GM13976 (cell line): ENCODE results near the gene RNF150.

Experiments used
- DNase-seq: peaks from one replicate; pipeline ENCODE4 v3.0.0; 2012; ENCODE audit warnings: low spot score
- in situ Hi-C: fragments of 300-500 bp; cut with MboI; formaldehyde crosslinking; loops from one replicate; pipeline ENCODE4 v1.12.0; 2022; ENCODE audit warnings: low sequenced_read_pairs, mixed read lengths, inconsistent platforms; ENCODE audit not compliant: unreplicated experiment
- TF ChIP-seq, protein P1 (sequence below): IDR thresholded peaks from 2 replicates; pipeline ENCODE4 v1.5.1; 2012; ENCODE audit warnings: borderline replicate concordance, mild to moderate bottlenecking; ENCODE audit not compliant: insufficient read depth; ENCODE audit errors: extremely low read depth, missing control alignments, control extremely low read depth

RNF150 gene

DNA sequence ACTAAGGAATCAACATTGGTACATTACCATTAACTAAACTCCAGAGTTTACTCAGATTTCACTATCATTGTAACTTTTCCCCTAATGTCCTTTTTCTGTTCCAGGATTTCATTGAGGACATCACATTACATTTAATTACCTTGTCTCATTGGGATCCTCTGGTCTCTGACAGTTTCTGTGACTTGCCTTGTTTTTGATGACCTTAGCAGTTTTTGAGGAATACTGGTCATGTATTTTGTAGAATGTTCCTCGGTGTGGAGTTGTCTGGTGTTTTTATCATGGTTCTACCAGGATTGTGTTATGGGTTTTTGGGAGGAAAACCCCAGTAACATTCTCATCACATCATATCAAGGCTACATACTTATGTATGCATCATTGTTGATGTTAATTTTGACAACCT lies 281.5 kb downstream of the RNF150 start:
- TF ChIP-seq, protein P1, sequence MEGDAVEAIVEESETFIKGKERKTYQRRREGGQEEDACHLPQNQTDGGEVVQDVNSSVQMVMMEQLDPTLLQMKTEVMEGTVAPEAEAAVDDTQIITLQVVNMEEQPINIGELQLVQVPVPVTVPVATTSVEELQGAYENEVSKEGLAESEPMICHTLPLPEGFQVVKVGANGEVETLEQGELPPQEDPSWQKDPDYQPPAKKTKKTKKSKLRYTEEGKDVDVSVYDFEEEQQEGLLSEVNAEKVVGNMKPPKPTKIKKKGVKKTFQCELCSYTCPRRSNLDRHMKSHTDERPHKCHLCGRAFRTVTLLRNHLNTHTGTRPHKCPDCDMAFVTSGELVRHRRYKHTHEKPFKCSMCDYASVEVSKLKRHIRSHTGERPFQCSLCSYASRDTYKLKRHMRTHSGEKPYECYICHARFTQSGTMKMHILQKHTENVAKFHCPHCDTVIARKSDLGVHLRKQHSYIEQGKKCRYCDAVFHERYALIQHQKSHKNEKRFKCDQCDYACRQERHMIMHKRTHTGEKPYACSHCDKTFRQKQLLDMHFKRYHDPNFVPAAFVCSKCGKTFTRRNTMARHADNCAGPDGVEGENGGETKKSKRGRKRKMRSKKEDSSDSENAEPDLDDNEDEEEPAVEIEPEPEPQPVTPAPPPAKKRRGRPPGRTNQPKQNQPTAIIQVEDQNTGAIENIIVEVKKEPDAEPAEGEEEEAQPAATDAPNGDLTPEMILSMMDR: no peak
- in situ Hi-C loops: loop anchor here (10.0 kb wide), 1 partner anchor 237 kb away; no protein-coding TSS in a partner anchor
- DNase-seq: no peak

- TF ChIP-seq, protein P1: peak; percentile 65
- in situ Hi-C loops: loop anchor here (10.0 kb wide), 1 partner anchor 236 kb away; no protein-coding TSS in a partner anchor
- peak; percentile 55 for DNase-seq
These were observed 282.1 kb downstream of the RNF150 start for GRCh38 chr4:140851032-140851636.

GRCh38 chr4:140849526-140849925 lies 283.7 kb downstream of the RNF150 start:
- in situ Hi-C loops: loop anchor here (10.0 kb wide), 1 partner anchor 215 kb away; no protein-coding TSS in a partner anchor
- no peak for DNase-seq
- TF ChIP-seq, protein P1: no peak

GRCh38 chr4:140846736-140847135 lies 286.5 kb downstream of the RNF150 start:
- in situ Hi-C loops: loop anchor here (10.0 kb wide), 1 partner anchor 212 kb away; no protein-coding TSS in a partner anchor
- DNase-seq: no peak
- TF ChIP-seq, protein P1: no peak

- DNase-seq: no peak
- in situ Hi-C loops: loop anchor here (10.0 kb wide), 1 partner anchor 209 kb away; no protein-coding TSS in a partner anchor
- TF ChIP-seq, protein P1: no peak
These were observed 289.2 kb downstream of the RNF150 start for GRCh38 chr4:140844061-140844460.

DNA sequence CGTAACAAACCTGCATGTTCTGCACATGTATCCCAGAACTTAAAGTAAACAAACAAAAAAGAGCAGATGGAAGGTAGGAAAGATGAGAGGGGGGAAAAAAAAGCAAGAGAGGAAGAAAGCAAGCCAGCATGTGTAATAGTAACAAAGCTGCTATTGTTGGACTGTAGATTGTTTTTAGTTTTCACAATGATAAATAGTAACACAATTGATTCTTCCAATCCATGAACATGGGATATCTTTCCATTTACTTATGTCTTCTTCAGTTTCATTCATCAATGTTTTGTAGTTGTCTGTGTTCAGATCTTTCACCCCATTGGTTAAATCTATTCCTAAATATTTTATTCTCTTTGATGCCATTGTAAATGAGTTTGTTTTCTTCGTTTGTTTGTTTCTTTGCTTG lies 292.1 kb downstream of the RNF150 start:
- DNase-seq: no peak
- in situ Hi-C loops: loop anchor here (10.0 kb wide), 1 partner anchor 206 kb away; no protein-coding TSS in a partner anchor
- TF ChIP-seq, protein P1: no peak
